ENCODE data around the gene TOR1AIP2.
A peak's percentile ranks its signal among the peaks of the same experiment; 100 is the strongest.

DNA sequence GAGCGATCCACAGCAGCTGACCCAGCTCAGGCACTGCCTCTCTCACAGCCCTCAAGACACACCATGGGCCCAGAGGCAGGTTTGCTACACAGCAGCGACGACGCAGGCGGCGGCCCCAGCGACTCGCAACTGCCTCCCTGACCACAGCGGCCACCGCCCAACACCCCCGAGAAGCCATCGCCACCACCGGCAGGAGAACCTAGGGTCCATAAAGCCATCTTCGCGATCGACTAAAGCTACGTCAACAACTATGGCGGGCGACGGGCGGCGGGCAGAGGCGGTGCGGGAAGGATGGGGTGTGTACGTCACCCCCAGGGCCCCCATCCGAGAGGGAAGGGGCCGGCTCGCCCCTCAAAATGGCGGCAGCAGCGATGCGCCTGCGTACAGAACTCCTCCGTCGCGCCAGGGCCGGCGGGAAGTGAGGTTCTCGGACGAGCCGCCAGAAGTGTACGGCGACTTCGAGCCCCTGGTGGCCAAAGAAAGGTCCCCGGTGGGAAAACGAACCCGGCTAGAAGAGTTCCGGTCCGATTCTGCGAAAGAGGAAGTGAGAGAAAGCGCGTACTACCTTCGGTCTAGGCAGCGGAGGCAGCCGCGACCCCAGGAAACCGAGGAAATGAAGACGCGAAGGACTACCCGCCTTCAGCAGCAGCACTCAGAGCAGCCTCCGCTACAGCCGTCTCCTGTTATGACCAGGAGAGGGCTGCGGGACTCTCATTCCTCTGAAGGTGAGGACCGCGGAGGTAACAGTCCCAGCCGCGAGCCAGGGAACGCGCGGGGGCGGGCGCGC, 4.8 kb upstream of the TOR1AIP2 start, which contains the start of gene TOR1AIP1:
- TF ChIP-seq EZH2 (IDR thresholded peaks at IDR 0.05) (no peak), FOXP2 (optimal IDR thresholded peaks at IDR 0.05; ENCODE audit: control extremely low read depth, extremely low read length, insufficient read depth) (no peak), POLR2AphosphoS5 (IDR thresholded peaks at IDR 0.05; ENCODE audit: borderline replicate concordance, low read depth, low read length) (peak; percentile 84)
